Thyroid gland (tissue), 4 donors: ENCODE measurements around the gene METTL4.

ENCODE experiments used
- POLR2A ChIP-seq, 2 donors: fragments of 450-650 bp; IDR thresholded peaks; one replicate each; pipeline ENCODE4 v1.6.1; 2017; ENCODE audit warnings: antibody characterized with exemption in 2 of 2, mild to moderate bottlenecking in 2 of 2, moderate library complexity in 1 of 2
- TF ChIP-seq, protein P1 (sequence below), 6 experiments: fragments of 200-600 bp in 3 of 6; fragments of 450-650 bp in 3 of 6; sonication (generic) in 3 of 6; IDR thresholded peaks; one replicate each; pipeline ENCODE4 v1.5.1; 2016 to 2019; ENCODE audit warnings: antibody characterized with exemption in 6 of 6, mild to moderate bottlenecking in 2 of 6, inconsistent platforms in 1 of 6, moderate library complexity in 1 of 6

DNA sequence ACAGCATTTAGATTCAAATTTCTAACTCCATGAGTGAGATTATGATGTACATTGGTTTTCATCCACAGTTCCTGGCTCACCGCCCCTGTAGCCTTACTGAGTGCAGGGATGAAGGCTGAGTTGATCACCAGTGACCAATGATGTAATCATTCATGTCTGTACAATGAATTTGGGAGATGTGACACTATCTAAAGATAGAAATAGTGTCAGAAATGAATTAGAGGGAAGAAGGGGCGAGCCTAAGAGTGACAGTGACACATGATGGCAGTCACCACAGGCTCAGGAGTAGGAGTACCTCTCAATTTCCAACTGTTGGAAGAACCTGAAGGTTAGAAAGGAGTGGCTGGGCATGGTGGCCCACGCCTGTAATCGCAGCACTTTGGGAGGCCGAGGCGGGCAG lies 3.2 kb downstream of the METTL4 start:
- no peak for TF ChIP-seq POLR2A (IDR thresholded peaks at IDR 0.05)
- TF ChIP-seq, protein P1, sequence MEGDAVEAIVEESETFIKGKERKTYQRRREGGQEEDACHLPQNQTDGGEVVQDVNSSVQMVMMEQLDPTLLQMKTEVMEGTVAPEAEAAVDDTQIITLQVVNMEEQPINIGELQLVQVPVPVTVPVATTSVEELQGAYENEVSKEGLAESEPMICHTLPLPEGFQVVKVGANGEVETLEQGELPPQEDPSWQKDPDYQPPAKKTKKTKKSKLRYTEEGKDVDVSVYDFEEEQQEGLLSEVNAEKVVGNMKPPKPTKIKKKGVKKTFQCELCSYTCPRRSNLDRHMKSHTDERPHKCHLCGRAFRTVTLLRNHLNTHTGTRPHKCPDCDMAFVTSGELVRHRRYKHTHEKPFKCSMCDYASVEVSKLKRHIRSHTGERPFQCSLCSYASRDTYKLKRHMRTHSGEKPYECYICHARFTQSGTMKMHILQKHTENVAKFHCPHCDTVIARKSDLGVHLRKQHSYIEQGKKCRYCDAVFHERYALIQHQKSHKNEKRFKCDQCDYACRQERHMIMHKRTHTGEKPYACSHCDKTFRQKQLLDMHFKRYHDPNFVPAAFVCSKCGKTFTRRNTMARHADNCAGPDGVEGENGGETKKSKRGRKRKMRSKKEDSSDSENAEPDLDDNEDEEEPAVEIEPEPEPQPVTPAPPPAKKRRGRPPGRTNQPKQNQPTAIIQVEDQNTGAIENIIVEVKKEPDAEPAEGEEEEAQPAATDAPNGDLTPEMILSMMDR (IDR thresholded peaks at IDR 0.05) = no peak
